Tibial nerve (tissue), 4 donors: Measurements from ENCODE around the gene UMAD1.

Experiments used
- EP300 ChIP-seq, 2 donors: sonication (generic); formaldehyde crosslinking; IDR thresholded peaks; one replicate each; pipeline ENCODE4 v1.6.1; 2017; ENCODE audit warnings: antibody characterized with exemption in 2 of 2, mild to moderate bottlenecking in 1 of 2
- POLR2A ChIP-seq, 2 donors: fragments of 450-650 bp; IDR thresholded peaks; one replicate each; pipeline ENCODE4 v1.6.1; 2017; ENCODE audit warnings: antibody characterized with exemption in 2 of 2, mild to moderate bottlenecking in 2 of 2, moderate library complexity in 2 of 2
- TF ChIP-seq, protein P1 (sequence below), 5 experiments: fragments of 200-600 bp in 3 of 5; fragments of 450-650 bp in 2 of 5; sonication (generic) in 3 of 5; IDR thresholded peaks; one replicate each; pipeline ENCODE4 v1.5.1; 2016 to 2019; ENCODE audit warnings: antibody characterized with exemption in 5 of 5, mild to moderate bottlenecking in 3 of 5, moderate library complexity in 2 of 5

DNA sequence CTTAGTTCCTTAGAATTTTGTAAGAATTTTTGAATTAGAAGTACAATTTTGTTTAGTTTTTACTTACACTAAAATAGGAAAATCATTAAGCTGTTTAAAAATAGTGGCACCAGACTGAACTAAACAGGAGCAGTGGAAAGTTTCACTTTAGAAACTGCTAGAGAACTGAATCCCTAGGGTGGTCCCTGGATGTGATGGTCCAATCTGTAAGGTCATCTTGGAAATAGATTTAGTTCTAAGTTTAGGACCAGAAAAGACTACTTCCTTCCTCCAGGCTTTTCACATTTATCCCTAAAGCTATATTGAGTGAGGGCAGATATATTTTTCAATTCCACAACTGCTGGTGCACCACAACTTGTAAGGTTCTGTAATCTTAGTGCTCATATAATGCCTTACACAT, 58.8 kb downstream of the UMAD1 start:
- TF ChIP-seq, protein P1, sequence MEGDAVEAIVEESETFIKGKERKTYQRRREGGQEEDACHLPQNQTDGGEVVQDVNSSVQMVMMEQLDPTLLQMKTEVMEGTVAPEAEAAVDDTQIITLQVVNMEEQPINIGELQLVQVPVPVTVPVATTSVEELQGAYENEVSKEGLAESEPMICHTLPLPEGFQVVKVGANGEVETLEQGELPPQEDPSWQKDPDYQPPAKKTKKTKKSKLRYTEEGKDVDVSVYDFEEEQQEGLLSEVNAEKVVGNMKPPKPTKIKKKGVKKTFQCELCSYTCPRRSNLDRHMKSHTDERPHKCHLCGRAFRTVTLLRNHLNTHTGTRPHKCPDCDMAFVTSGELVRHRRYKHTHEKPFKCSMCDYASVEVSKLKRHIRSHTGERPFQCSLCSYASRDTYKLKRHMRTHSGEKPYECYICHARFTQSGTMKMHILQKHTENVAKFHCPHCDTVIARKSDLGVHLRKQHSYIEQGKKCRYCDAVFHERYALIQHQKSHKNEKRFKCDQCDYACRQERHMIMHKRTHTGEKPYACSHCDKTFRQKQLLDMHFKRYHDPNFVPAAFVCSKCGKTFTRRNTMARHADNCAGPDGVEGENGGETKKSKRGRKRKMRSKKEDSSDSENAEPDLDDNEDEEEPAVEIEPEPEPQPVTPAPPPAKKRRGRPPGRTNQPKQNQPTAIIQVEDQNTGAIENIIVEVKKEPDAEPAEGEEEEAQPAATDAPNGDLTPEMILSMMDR (IDR thresholded peaks at IDR 0.05) = no peak
- TF ChIP-seq POLR2A (IDR thresholded peaks at IDR 0.05) = no peak
- no peak for TF ChIP-seq EP300 (IDR thresholded peaks at IDR 0.05)
